MCF 10A (cell line): ENCODE results near the gene NREP. TPM values are rescaled to one million over a fixed set of nuclear protein-coding genes. Genes with fewer than 3 reads are reported as not detected.
A peak's percentile ranks its signal among the peaks of the same experiment; 100 is the strongest.

ENCODE experiments used
- BruUV-seq: library from RNA; stranded (reverse); fragments of 400-500 nt; replicated peaks from 2 replicates; lab custom pipeline; 2021; lab: Mats Ljungman, UMichigan
- CTCF ChIA-PET: fragments of 300-600 bp; sonication (Branson Sonifier 250); formaldehyde crosslinking; extraction: SDS; loops from one replicate; lab custom pipeline; 2021; ENCODE audit warnings: antibody characterized with exemption, inconsistent platforms; lab: Yijun Ruan, JAX
- POLR2A ChIA-PET: fragments of 300-600, 350-650 bp; sonication (Branson Sonifier 250); formaldehyde crosslinking; extraction: SDS; loops from one replicate; lab custom pipeline; 2020; ENCODE audit warnings: antibody characterized with exemption, inconsistent platforms; lab: Yijun Ruan, JAX
- DNase-seq: peaks from one replicate; pipeline ENCODE4 v3.0.0-alpha.2; 2018; ENCODE audit not compliant: unreplicated experiment
- H3K27ac Mint-ChIP-seq: one replicate; pipeline ENCODE4 v1.8.0; 2022; ENCODE audit warnings: mild to moderate bottlenecking, low read depth, mixed read lengths; ENCODE audit not compliant: unreplicated experiment
- H3K27me3 Mint-ChIP-seq: one replicate; pipeline ENCODE4 v1.8.0; 2022; ENCODE audit warnings: mixed read lengths; ENCODE audit not compliant: insufficient read depth, unreplicated experiment
- H3K36me3 Mint-ChIP-seq: one replicate; pipeline ENCODE4 v1.8.0; 2022; ENCODE audit warnings: mild to moderate bottlenecking, moderate library complexity, mixed read lengths; ENCODE audit not compliant: insufficient read depth, unreplicated experiment
- H3K4me1 Mint-ChIP-seq: one replicate; pipeline ENCODE4 v1.8.0; 2022; ENCODE audit warnings: mixed read lengths; ENCODE audit not compliant: insufficient read depth, unreplicated experiment
- H3K4me3 Mint-ChIP-seq: one replicate; pipeline ENCODE4 v1.8.0; 2022; ENCODE audit warnings: mild to moderate bottlenecking, moderate library complexity, mixed read lengths; ENCODE audit not compliant: unreplicated experiment
- H3K9me3 Mint-ChIP-seq: one replicate; pipeline ENCODE4 v1.8.0; 2022; ENCODE audit warnings: mixed read lengths; ENCODE audit not compliant: unreplicated experiment
- intact Hi-C: fragments of 100-400 bp; cut with micrococcal nuclease; formaldehyde crosslinking; loops from 2 replicates; pipeline ENCODE4 v1.14.1; 2022
- total RNA-seq: library from RNA; stranded (reverse); gene quantifications from 2 replicates; pipeline ENCODE4 v1.2.3, GENCODE V29; 2022
- TF ChIP-seq, protein P1 (sequence below): fragments of 200-600 bp; IDR thresholded peaks from one replicate; pipeline ENCODE4 v1.8.0; 2022; ENCODE audit warnings: antibody characterized with exemption, mild to moderate bottlenecking; ENCODE audit not compliant: unreplicated experiment

NREP gene
- total RNA-seq, 1 experiment from 2014 or later, result 2.5 TPM

DNA sequence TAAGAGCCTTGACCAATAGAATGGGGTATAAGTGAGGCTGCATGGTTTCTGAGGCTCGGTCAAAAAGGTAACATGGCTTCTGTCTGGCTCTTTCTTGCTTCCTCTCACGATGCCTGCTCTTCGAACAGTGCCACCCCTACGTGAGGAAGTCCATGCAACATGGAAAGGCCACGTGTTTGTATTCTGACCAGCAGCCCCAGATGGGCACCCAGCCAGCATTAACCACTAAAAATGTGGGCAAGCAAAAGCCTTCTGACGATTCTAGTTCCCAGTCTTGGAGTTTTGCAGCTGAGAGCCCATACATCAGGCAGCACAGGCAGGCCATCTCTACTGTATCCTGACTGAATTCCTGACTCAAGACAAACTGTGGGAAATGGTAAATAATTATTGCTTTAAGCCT lies 24.2 kb upstream of the NREP start:
- Mint-ChIP-seq H3K36me3 (no peaks in the 10 kb centered on the region), H3K9me3 (no peaks in the 10 kb centered on the region), H3K4me1 (peaks cover 18% of the 10 kb centered on the region), H3K4me3 (no peak overlapping the region), H3K27me3 (no peaks in the 10 kb centered on the region), H3K27ac (no peak overlapping the region)
- TF ChIP-seq, protein P1, sequence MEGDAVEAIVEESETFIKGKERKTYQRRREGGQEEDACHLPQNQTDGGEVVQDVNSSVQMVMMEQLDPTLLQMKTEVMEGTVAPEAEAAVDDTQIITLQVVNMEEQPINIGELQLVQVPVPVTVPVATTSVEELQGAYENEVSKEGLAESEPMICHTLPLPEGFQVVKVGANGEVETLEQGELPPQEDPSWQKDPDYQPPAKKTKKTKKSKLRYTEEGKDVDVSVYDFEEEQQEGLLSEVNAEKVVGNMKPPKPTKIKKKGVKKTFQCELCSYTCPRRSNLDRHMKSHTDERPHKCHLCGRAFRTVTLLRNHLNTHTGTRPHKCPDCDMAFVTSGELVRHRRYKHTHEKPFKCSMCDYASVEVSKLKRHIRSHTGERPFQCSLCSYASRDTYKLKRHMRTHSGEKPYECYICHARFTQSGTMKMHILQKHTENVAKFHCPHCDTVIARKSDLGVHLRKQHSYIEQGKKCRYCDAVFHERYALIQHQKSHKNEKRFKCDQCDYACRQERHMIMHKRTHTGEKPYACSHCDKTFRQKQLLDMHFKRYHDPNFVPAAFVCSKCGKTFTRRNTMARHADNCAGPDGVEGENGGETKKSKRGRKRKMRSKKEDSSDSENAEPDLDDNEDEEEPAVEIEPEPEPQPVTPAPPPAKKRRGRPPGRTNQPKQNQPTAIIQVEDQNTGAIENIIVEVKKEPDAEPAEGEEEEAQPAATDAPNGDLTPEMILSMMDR, result no peak
- POLR2A ChIA-PET, result interaction anchor here (1.1 kb wide), 1 partner anchor 227 kb away, joined by 3 read pairs; no protein-coding TSS in a partner anchor
- CTCF ChIA-PET, result interaction anchor here (1.8 kb wide), 1 partner anchor 16 kb away, joined by 3 read pairs; no protein-coding TSS in a partner anchor
- DNase-seq, result peak; percentile 50
- BruUV-seq, result no TSS peak
- intact Hi-C loops, result no loop called here

DNA sequence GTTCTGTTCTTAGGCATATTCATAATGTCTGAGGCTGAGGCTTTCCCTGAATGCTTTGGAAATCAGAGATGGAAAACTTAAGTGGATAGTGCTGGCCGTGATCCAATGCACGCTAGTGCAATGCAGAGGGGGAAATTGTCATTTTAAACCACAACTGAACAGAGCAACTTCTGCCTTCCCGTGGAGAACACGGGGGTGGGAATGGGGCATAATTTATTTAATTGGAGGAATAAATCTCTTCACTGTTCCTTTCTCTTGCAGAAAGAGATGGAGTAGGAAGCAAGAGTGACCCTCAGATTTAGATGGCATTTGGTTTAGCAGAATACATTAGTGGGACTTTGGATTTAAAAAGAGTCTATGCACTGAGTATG lies 22.9 kb upstream of the NREP start:
- no peak for DNase-seq
- CTCF ChIA-PET, result interaction anchor here (2.0 kb wide), 1 partner anchor 22 kb away, joined by 8 read pairs; the partner anchor contains the start of gene NREP
- H3K4me1 Mint-ChIP-seq, result peaks cover 20% of the 10 kb centered on the region
- TF ChIP-seq, protein P1, result no peak
- H3K4me3 Mint-ChIP-seq, result no peak overlapping the region
- H3K27me3 Mint-ChIP-seq, result no peaks in the 10 kb centered on the region
- intact Hi-C loops, result no loop called here
- POLR2A ChIA-PET, result interaction anchor here (0.5 to 1.1 kb wide), 3 partner anchors 22 to 381 kb away, joined by 3 to 4 read pairs (median 3); no protein-coding TSS in a partner anchor
- no peaks in the 10 kb centered on the region for H3K36me3 Mint-ChIP-seq
- no peaks in the 10 kb centered on the region for H3K9me3 Mint-ChIP-seq
- H3K27ac Mint-ChIP-seq, result no peak overlapping the region
- no TSS peak for BruUV-seq

DNA sequence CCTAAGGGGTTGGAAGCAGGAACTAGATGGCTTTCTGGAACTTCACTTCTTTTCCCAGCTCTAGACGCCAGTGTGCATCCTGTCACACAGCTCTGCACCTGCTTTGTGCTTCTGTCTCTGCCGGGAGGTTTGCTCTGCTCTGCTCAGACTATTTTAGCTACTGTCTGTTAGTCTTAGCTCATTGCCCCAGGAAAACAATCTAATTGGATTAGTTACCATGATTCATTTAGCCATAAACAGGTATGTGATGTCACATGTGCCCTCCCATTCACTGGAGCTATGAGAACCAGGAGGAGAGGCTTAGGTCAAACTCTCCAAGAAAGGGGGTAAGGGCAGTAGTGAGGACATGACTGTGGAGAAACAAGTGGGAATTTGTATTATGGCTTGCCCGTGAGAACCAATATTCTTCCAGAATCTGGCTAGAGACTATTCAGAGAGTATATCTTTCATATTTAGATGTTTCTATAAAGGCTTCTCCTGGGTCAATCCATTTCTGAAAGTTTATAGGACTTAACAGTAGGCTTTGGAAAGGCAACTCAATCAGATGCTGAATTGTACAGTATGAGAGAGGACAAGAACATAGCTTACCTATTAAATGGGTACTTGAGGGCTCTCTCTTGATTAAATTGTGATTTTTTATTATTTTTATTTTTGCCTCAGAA lies 22.4 kb upstream of the NREP start:
- peaks cover 25% of the 10 kb centered on the region for H3K4me1 Mint-ChIP-seq
- no peaks in the 10 kb centered on the region for H3K9me3 Mint-ChIP-seq
- H3K27ac Mint-ChIP-seq, result no peak overlapping the region
- H3K4me3 Mint-ChIP-seq, result no peak overlapping the region
- no peaks in the 10 kb centered on the region for H3K27me3 Mint-ChIP-seq
- H3K36me3 Mint-ChIP-seq, result no peaks in the 10 kb centered on the region
- intact Hi-C loops, result no loop called here
- TF ChIP-seq, protein P1, result no peak
- DNase-seq, result no peak
- ChIA-PET CTCF (interaction anchor here (0.5 to 2.0 kb wide), 2 partner anchors 22 to 199 kb away, joined by 3 to 8 read pairs; partner anchors contain the start of gene NREP), POLR2A (interaction anchor here (0.5 to 3.0 kb wide), 4 partner anchors 22 to 381 kb away, joined by 3 to 11 read pairs (median 4); partner anchors contain the start of gene NREP)
- no TSS peak for BruUV-seq
